Liver (tissue), 3 donors: ENCODE results near the gene CLCN1.

Source experiments
- REST ChIP-seq: IDR thresholded peaks from 2 replicates; pipeline ENCODE4 v1.6.1; 2016; ENCODE audit warnings: antibody characterized with exemption, mild to moderate bottlenecking
- TAF1 ChIP-seq: conservative IDR thresholded peaks from 2 replicates; pipeline ENCODE4 v1.6.1; 2016; ENCODE audit warnings: antibody characterized with exemption, mild to moderate bottlenecking
- TF ChIP-seq, protein P1 (sequence below): fragments of 150-350 bp; IDR thresholded peaks from 2 replicates; pipeline ENCODE4 v1.5.1; 2017; ENCODE audit warnings: improper control_type of control experiment, low read depth, low read length; ENCODE audit not compliant: missing input control
- TF ChIP-seq, protein P2 (sequence below): IDR thresholded peaks from 2 replicates; pipeline ENCODE4 v1.6.1; 2016; ENCODE audit warnings: antibody characterized with exemption
- donor health status: healthy.
- donor health status: healthy.

- no peak for TF ChIP-seq REST
- TF ChIP-seq, protein P1, sequence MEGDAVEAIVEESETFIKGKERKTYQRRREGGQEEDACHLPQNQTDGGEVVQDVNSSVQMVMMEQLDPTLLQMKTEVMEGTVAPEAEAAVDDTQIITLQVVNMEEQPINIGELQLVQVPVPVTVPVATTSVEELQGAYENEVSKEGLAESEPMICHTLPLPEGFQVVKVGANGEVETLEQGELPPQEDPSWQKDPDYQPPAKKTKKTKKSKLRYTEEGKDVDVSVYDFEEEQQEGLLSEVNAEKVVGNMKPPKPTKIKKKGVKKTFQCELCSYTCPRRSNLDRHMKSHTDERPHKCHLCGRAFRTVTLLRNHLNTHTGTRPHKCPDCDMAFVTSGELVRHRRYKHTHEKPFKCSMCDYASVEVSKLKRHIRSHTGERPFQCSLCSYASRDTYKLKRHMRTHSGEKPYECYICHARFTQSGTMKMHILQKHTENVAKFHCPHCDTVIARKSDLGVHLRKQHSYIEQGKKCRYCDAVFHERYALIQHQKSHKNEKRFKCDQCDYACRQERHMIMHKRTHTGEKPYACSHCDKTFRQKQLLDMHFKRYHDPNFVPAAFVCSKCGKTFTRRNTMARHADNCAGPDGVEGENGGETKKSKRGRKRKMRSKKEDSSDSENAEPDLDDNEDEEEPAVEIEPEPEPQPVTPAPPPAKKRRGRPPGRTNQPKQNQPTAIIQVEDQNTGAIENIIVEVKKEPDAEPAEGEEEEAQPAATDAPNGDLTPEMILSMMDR = no peak
- TF ChIP-seq TAF1 = no peak
- TF ChIP-seq, protein P2, sequence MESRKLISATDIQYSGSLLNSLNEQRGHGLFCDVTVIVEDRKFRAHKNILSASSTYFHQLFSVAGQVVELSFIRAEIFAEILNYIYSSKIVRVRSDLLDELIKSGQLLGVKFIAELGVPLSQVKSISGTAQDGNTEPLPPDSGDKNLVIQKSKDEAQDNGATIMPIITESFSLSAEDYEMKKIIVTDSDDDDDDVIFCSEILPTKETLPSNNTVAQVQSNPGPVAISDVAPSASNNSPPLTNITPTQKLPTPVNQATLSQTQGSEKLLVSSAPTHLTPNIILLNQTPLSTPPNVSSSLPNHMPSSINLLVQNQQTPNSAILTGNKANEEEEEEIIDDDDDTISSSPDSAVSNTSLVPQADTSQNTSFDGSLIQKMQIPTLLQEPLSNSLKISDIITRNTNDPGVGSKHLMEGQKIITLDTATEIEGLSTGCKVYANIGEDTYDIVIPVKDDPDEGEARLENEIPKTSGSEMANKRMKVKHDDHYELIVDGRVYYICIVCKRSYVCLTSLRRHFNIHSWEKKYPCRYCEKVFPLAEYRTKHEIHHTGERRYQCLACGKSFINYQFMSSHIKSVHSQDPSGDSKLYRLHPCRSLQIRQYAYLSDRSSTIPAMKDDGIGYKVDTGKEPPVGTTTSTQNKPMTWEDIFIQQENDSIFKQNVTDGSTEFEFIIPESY = no peak
These were observed 40.6 kb downstream of the CLCN1 start for GRCh38 chr7:143356414-143357050.
